Gastrocnemius medialis (tissue), 4 donors: ENCODE results near the gene REL. TPM values are rescaled to one million over a fixed set of nuclear protein-coding genes. Genes with fewer than 3 reads are reported as not detected.

Source experiments
- ATAC-seq, 2 donors: fragments of 150-250 bp; one replicate each; pipeline ENCODE4 v1.9.1; 2016
- DNase-seq, 2 donors: peaks; one replicate each; pipeline ENCODE4 v3.0.0-alpha.2; 2019
- H3K27ac ChIP-seq, 4 donors: fragments of 200-600 bp; sonication (generic); 1 replicate in 1 of 4; 2 replicates in 3 of 4; pipeline ENCODE4 v1.5.1; 2016 to 2018; ENCODE audit warnings: mild to moderate bottlenecking in 2 of 4, moderate library complexity in 1 of 4
- H3K27me3 ChIP-seq, 3 donors: fragments of 200-600 bp; sonication (generic) in 2 of 3; 1 replicate in 1 of 3; 2 replicates in 2 of 3; pipeline versions ENCODE4 v1.5.1 to v1.6.0; 2016 to 2019; ENCODE audit warnings: mild to moderate bottlenecking in 1 of 3, moderate library complexity in 1 of 3
- H3K36me3 ChIP-seq, 2 donors: fragments of 200-600 bp; sonication (generic) in 1 of 2; one replicate each; pipeline ENCODE4 v1.5.1; 2017 to 2018
- H3K4me1 ChIP-seq, 2 donors: fragments of 200-600 bp; sonication (generic) in 1 of 2; one replicate each; pipeline ENCODE4 v1.5.1; 2016 to 2017; ENCODE audit warnings: mild to moderate bottlenecking in 2 of 2
- H3K4me3 ChIP-seq, 4 donors: fragments of 200-600 bp; sonication (generic) in 3 of 4; 1 replicate in 1 of 4; 2 replicates in 3 of 4; pipeline ENCODE4 v1.5.1; 2016 to 2019; ENCODE audit warnings: mild to moderate bottlenecking in 2 of 4
- H3K9me3 ChIP-seq, 3 donors: fragments of 200-600 bp; sonication (generic) in 2 of 3; 1 replicate in 1 of 3; 2 replicates in 2 of 3; pipeline ENCODE4 v1.5.1; 2016 to 2019
- CTCF ChIP-seq, 5 experiments: fragments of 450-650 bp in 3 of 5; fragments of 200-600 bp in 2 of 5; sonication (generic) in 2 of 5; IDR thresholded peaks in 4 of 5; conservative IDR thresholded peaks in 1 of 5; 1 replicate in 4 of 5; 2 replicates in 1 of 5; pipeline ENCODE4 v1.5.1; 2016 to 2019; ENCODE audit warnings: antibody characterized with exemption in 5 of 5, mild to moderate bottlenecking in 3 of 5, moderate library complexity in 3 of 5
- POLR2A ChIP-seq, 2 donors: fragments of 450-650 bp; IDR thresholded peaks; one replicate each; pipeline ENCODE4 v1.6.1; 2017; ENCODE audit warnings: antibody characterized with exemption in 2 of 2, mild to moderate bottlenecking in 2 of 2, moderate library complexity in 2 of 2
- in situ Hi-C, 4 donors: fragments of 200-750 bp; cut with MboI; loops; one replicate each; pipeline versions ENCODE4 v1.15.0 to v1.8.0; 2017; ENCODE audit warnings: low sequenced_read_pairs in 4 of 4
- intact Hi-C: fragments of 100-400 bp; cut with DNase I; formaldehyde crosslinking; loops from one replicate; pipeline ENCODE4 v1.15.1; 2023; ENCODE audit warnings: low total_unique reads
- total RNA-seq, 4 donors: library from RNA; depleted of rRNA; stranded (reverse); fragments of >200 nt; gene quantifications; one replicate each; pipeline versions ENCODE4 v1.1.0 to v1.2.3, GENCODE V29; 2016

The REL gene
- total RNA-seq, 4 donors from 2014 or later, result 4.2 to 7.6 (median 5.4) TPM

- intact Hi-C loops (no loop called here), in situ Hi-C loops (no loop called here)
- Histone ChIP-seq H3K4me3 (no peak overlapping the region), H3K9me3 (no peaks in the 10 kb centered on the region), H3K27me3 (no peaks in the 10 kb centered on the region), H3K27ac (no peak overlapping the region), H3K4me1 (no peaks in the 10 kb centered on the region), H3K36me3 (no peaks in the 10 kb centered on the region)
- no peak for ATAC-seq
- TF ChIP-seq POLR2A (IDR thresholded peaks at IDR 0.05) (no peak), CTCF (IDR thresholded peaks at IDR 0.05 in 4 of 5, conservative IDR thresholded peaks at IDR 0.05 in 1 of 5) (no peak)
- DNase-seq, result no peak
Observed at GRCh38 chr2:60836491-60836890, 44.9 kb upstream of the REL start.

- intact Hi-C loops (no loop called here), in situ Hi-C loops (no loop called here)
- H3K4me1 ChIP-seq, result no peaks in the 10 kb centered on the region
- no peaks in the 10 kb centered on the region for H3K27me3 ChIP-seq
- no peaks in the 10 kb centered on the region for H3K36me3 ChIP-seq
- TF ChIP-seq POLR2A (IDR thresholded peaks at IDR 0.05) (no peak), CTCF (IDR thresholded peaks at IDR 0.05 in 4 of 5, conservative IDR thresholded peaks at IDR 0.05 in 1 of 5) (no peak)
- no peak for ATAC-seq
- H3K9me3 ChIP-seq, result no peaks in the 10 kb centered on the region
- no peak for DNase-seq
- H3K4me3 ChIP-seq, result no peak overlapping the region
- no peak overlapping the region for H3K27ac ChIP-seq
Observed at GRCh38 chr2:60837123-60837522, 44.3 kb upstream of the REL start.

GRCh38 chr2:60838481-60838880 lies 42.9 kb upstream of the REL start:
- DNase-seq, result no peak
- Histone ChIP-seq H3K4me3 (no peak overlapping the region), H3K27me3 (no peaks in the 10 kb centered on the region), H3K4me1 (no peaks in the 10 kb centered on the region), H3K36me3 (no peaks in the 10 kb centered on the region), H3K9me3 (no peaks in the 10 kb centered on the region), H3K27ac (no peak overlapping the region)
- ATAC-seq, result no peak
- in situ Hi-C loops (no loop called here), intact Hi-C loops (no loop called here)
- TF ChIP-seq CTCF (IDR thresholded peaks at IDR 0.05 in 4 of 5, conservative IDR thresholded peaks at IDR 0.05 in 1 of 5) (no peak), POLR2A (IDR thresholded peaks at IDR 0.05) (no peak)

- H3K36me3 ChIP-seq, result no peaks in the 10 kb centered on the region
- TF ChIP-seq POLR2A (IDR thresholded peaks at IDR 0.05), result no peak
- no peak for TF ChIP-seq CTCF (IDR thresholded peaks at IDR 0.05 in 4 of 5, conservative IDR thresholded peaks at IDR 0.05 in 1 of 5)
- no peak for DNase-seq
- H3K9me3 ChIP-seq, result no peaks in the 10 kb centered on the region
- H3K27ac ChIP-seq, result no peak overlapping the region
- H3K4me3 ChIP-seq, result no peak overlapping the region
- no peaks in the 10 kb centered on the region for H3K4me1 ChIP-seq
- intact Hi-C loops (no loop called here), in situ Hi-C loops (no loop called here)
- no peak for ATAC-seq
- H3K27me3 ChIP-seq, result no peaks in the 10 kb centered on the region
Observed at GRCh38 chr2:60839126-60839813, 42.1 kb upstream of the REL start.

- Histone ChIP-seq H3K27me3 (no peaks in the 10 kb centered on the region), H3K4me3 (no peak overlapping the region), H3K36me3 (no peaks in the 10 kb centered on the region), H3K27ac (no peak overlapping the region), H3K4me1 (no peaks in the 10 kb centered on the region), H3K9me3 (no peaks in the 10 kb centered on the region)
- no peak for ATAC-seq
- no peak for TF ChIP-seq CTCF (IDR thresholded peaks at IDR 0.05 in 4 of 5, conservative IDR thresholded peaks at IDR 0.05 in 1 of 5)
- TF ChIP-seq POLR2A (IDR thresholded peaks at IDR 0.05), result no peak
- in situ Hi-C loops (no loop called here), intact Hi-C loops (no loop called here)
- DNase-seq, result no peak
Observed at GRCh38 chr2:60840880-60841279, 40.5 kb upstream of the REL start.
